ENCODE measurements around the gene SCUBE1. TPM values are rescaled to one million over a fixed set of nuclear protein-coding genes. Genes with fewer than 3 reads are reported as not detected.

SCUBE1 gene
- total and polyA plus RNA-seq, 2 donors (not counting 3 experiments of a cell fraction or from before 2014, with no cell fraction given), result 0.07 TPM; not detected in 1

DNA sequence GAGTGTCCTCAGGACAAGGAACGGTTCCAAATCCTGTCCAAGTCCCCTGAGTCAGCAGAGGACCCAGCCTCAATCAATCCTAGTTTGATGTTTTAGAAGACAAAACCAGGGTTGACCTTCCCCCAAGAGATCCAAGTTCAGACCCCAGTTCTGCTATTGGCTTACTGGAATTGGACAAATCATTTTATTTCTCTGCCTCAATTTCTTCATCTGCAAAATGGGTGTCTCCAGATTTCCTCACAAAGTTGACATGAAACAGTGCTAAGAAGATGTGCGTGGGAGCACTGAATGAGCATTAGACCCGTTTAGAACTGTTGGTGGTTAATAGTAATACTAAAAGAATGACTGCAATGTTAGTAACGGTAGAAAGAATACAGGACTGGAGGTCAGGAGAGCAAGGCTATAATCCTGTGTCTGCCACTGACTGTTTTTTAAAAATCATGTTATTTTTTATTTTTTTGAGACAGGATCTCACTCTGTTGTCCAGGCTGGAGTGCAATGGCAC, 32.8 kb upstream of the SCUBE1 start:
- POLR2A ChIA-PET, result no interaction called here
- BruUV-seq (replicated peaks), result no TSS peak
- H3K9me3 ChIP-seq (replicated peaks; ENCODE audit: control insufficient read depth, insufficient read depth, low read length), result no peaks in the 10 kb centered on the region
- H3K36me3 ChIP-seq (ENCODE audit: control insufficient read depth in 2 of 2, extremely low read depth in 1 of 2, insufficient read depth in 2 of 2, low read length in 2 of 2), result no peaks in the 10 kb centered on the region
- intact Hi-C loops (cut with micrococcal nuclease), result no loop called here
- no peaks in the 10 kb centered on the region for H3K4me1 ChIP-seq (ENCODE audit: control insufficient read depth, extremely low read depth, insufficient read depth, low read length)
- CTCF ChIA-PET, result no interaction called here
- dilution Hi-C loops (cut with MboI; ENCODE audit: extremely low pct_ligation_motif_present, low sequenced_read_pairs), result no loop called here
- no peaks in the 10 kb centered on the region for H4K20me1 ChIP-seq (replicated peaks; ENCODE audit: control insufficient read depth, extremely low read depth, insufficient read depth, low read length)
- no peak overlapping the region for H3K4me2 ChIP-seq (ENCODE audit: insufficient read depth, low read length)
- no peaks in the 10 kb centered on the region for H3K9me1 ChIP-seq (replicated peaks; ENCODE audit: control insufficient read depth, extremely low read depth, insufficient read depth, low read length)
- no peak for FAIRE-seq
- no peak for TF ChIP-seq FOS (IDR thresholded peaks at IDR 0.05; ENCODE audit: borderline replicate concordance, insufficient read depth, low read length)
- TF ChIP-seq GATA2 (IDR thresholded peaks at IDR 0.05; ENCODE audit: insufficient read depth, insufficient read length, low read depth, low read length), result no peak
- no peak for TF ChIP-seq JUN (IDR thresholded peaks at IDR 0.05; ENCODE audit: borderline replicate concordance, insufficient read depth, insufficient read length, low read depth)
- TF ChIP-seq, protein P1, sequence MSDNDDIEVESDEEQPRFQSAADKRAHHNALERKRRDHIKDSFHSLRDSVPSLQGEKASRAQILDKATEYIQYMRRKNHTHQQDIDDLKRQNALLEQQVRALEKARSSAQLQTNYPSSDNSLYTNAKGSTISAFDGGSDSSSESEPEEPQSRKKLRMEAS (IDR thresholded peaks at IDR 0.05; ENCODE audit: insufficient read depth, insufficient read length), result no peak
- TF ChIP-seq, protein P2, sequence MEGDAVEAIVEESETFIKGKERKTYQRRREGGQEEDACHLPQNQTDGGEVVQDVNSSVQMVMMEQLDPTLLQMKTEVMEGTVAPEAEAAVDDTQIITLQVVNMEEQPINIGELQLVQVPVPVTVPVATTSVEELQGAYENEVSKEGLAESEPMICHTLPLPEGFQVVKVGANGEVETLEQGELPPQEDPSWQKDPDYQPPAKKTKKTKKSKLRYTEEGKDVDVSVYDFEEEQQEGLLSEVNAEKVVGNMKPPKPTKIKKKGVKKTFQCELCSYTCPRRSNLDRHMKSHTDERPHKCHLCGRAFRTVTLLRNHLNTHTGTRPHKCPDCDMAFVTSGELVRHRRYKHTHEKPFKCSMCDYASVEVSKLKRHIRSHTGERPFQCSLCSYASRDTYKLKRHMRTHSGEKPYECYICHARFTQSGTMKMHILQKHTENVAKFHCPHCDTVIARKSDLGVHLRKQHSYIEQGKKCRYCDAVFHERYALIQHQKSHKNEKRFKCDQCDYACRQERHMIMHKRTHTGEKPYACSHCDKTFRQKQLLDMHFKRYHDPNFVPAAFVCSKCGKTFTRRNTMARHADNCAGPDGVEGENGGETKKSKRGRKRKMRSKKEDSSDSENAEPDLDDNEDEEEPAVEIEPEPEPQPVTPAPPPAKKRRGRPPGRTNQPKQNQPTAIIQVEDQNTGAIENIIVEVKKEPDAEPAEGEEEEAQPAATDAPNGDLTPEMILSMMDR (IDR thresholded peaks at IDR 0.05; ENCODE audit: extremely low read depth in 1 of 2, insufficient read depth in 1 of 2, low read depth in 1 of 2, low read length in 2 of 2), result no peak
- TF ChIP-seq POLR2A (IDR thresholded peaks at IDR 0.05; ENCODE audit: low read depth, low read length), result no peak
- TF ChIP-seq MYC (IDR thresholded peaks at IDR 0.05; ENCODE audit: low read depth, low read length), result no peak
- TF ChIP-seq EZH2 (IDR thresholded peaks at IDR 0.05; ENCODE audit: borderline replicate concordance, low read depth, low read length, severe bottlenecking), result no peak
- TF ChIP-seq POLR2AphosphoS5 (IDR thresholded peaks at IDR 0.05; ENCODE audit: insufficient read depth, low read depth, low read length), result no peak
- H3K27me3 ChIP-seq (ENCODE audit: control insufficient read depth in 2 of 2, insufficient read depth in 2 of 2, low read length in 2 of 2), result peaks cover 17 to 23% of the 10 kb centered on the region in 2 experiments
- no peak for DNase-seq (ENCODE audit: low read depth, low spot score)
- H3K4me3 ChIP-seq (replicated peaks in 1 of 3; ENCODE audit: insufficient read depth in 1 of 3, low read depth in 1 of 3, low read length in 3 of 3), result no peak overlapping the region
- no peak overlapping the region for H2AFZ ChIP-seq (ENCODE audit: low read depth, low read length)
- H3K79me2 ChIP-seq (ENCODE audit: control insufficient read depth, insufficient read depth, low read length), result no peaks in the 10 kb centered on the region
- H3K9ac ChIP-seq (replicated peaks; ENCODE audit: extremely low read depth, insufficient read depth, low read length), result no peak overlapping the region
- no peak overlapping the region for H3K27ac ChIP-seq (ENCODE audit: insufficient read depth, low read depth, low read length)

Measured in endothelial cell of umbilical vein (primary cell).